BJ (cell line): ENCODE data around the gene SPRYD3. TPM values are rescaled to one million over a fixed set of nuclear protein-coding genes. Genes with fewer than 3 reads are reported as not detected.
A peak's percentile ranks its signal among the peaks of the same experiment; 100 is the strongest.

ENCODE experiments used
- CTCF ChIA-PET: fragments of 350-600 bp; formaldehyde crosslinking; extraction: SDS; loops from one replicate; lab custom pipeline; 2021; ENCODE audit warnings: antibody characterized with exemption, inconsistent platforms; lab: Yijun Ruan, JAX
- POLR2A ChIA-PET: fragments of 300-600 bp; sonication (Branson Sonifier 250); formaldehyde crosslinking; extraction: SDS; loops from one replicate; lab custom pipeline; 2021; ENCODE audit warnings: antibody characterized with exemption; lab: Charles Lee
- DNase-seq: peaks from one replicate; pipeline ENCODE4 v3.0.0-alpha.2; 2011; ENCODE audit warnings: low read depth
- H3K27me3 ChIP-seq: 2 replicates; pipeline ENCODE4 v1.6.0; 2011; ENCODE audit warnings: low read length; ENCODE audit not compliant: control insufficient read depth, insufficient read depth
- H3K36me3 ChIP-seq: 2 replicates; pipeline ENCODE4 v1.5.1; 2011; ENCODE audit warnings: low read length; ENCODE audit not compliant: control insufficient read depth, insufficient read depth
- H3K4me3 ChIP-seq: 2 replicates; pipeline ENCODE4 v1.5.1; 2011; ENCODE audit warnings: low read depth, mild to moderate bottlenecking, control low read depth, low read length
- CTCF ChIP-seq: IDR thresholded peaks from 2 replicates; pipeline ENCODE4 v1.5.1; 2011; ENCODE audit warnings: low read depth, mild to moderate bottlenecking, control low read depth, inconsistent platforms, low read length, moderate library complexity; ENCODE audit not compliant: insufficient read depth
- polyA plus RNA-seq: library from polyadenylated mRNA; depleted of rRNA; stranded (reverse); fragments of >200 nt; gene quantifications from 2 replicates; pipeline ENCODE4 v1.2.3, GENCODE V29; 2011

Gene SPRYD3
- polyA plus RNA-seq, 1 experiment = 48.0 TPM

GRCh38 chr12:53047221-53048032, 31.8 kb downstream of the SPRYD3 start:
- CTCF ChIA-PET = interaction anchor here (0.5 to 16.5 kb wide), 18 partner anchors 10 to 243 kb away, joined by 3 to 285 read pairs (median 3); partner anchors contain the start of genes CSAD, EIF4B, SOAT2 and SPRYD3
- Histone ChIP-seq H3K27me3 (no peaks in the 10 kb centered on the region), H3K36me3 (peaks cover 7% of the 10 kb centered on the region), H3K4me3 (peak overlapping the region; percentile 38)
- DNase-seq = no peak
- POLR2A ChIA-PET = interaction anchor here (0.7 to 3.8 kb wide), 5 partner anchors 24 to 149 kb away, joined by 3 to 17 read pairs (median 8); partner anchors contain the start of genes EIF4B and SPRYD3
- 0 out of 2 replicates have a peak, but pooled peaks have one; percentile 2 for TF ChIP-seq CTCF

GRCh38 chr12:53046655-53047220, 32.5 kb downstream of the SPRYD3 start:
- CTCF ChIA-PET = interaction anchor here (0.7 to 16.5 kb wide), 12 partner anchors 9 to 151 kb away, joined by 3 to 285 read pairs (median 4); partner anchors contain the start of genes CSAD, EIF4B, IGFBP6 and SOAT2
- POLR2A ChIA-PET = interaction anchor here (1.0 to 3.8 kb wide), 4 partner anchors 25 to 41 kb away, joined by 3 to 17 read pairs (median 9); partner anchors contain the start of genes EIF4B and SPRYD3

GRCh38 chr12:53045696-53046045, 33.5 kb downstream of the SPRYD3 start:
- ChIA-PET CTCF (interaction anchor here (3.7 to 16.5 kb wide), 2 partner anchors 8 to 23 kb away, joined by 17 to 285 read pairs; no protein-coding TSS in a partner anchor), POLR2A (no interaction called here)
- DNase-seq = no peak
- no peak for TF ChIP-seq CTCF
- Histone ChIP-seq H3K27me3 (no peaks in the 10 kb centered on the region), H3K36me3 (peaks cover 1% of the 10 kb centered on the region; the same call in 1 of the 2 replicates), H3K4me3 (peak overlapping the region; percentile 52)

More at GRCh38 chr12:53046655-53047220, 32.5 kb downstream of the SPRYD3 start:
- peak; percentile 64 for DNase-seq
- Histone ChIP-seq H3K36me3 (peaks cover 2% of the 10 kb centered on the region), H3K4me3 (peak overlapping the region; percentile 52), H3K27me3 (no peaks in the 10 kb centered on the region)
- no peak for TF ChIP-seq CTCF

GRCh38 chr12:53044896-53045695, 34.1 kb downstream of the SPRYD3 start:
- Histone ChIP-seq H3K36me3 (peaks cover 1% of the 10 kb centered on the region; the same call in 1 of the 2 replicates), H3K27me3 (no peaks in the 10 kb centered on the region), H3K4me3 (no peak overlapping the region)
- no peak for TF ChIP-seq CTCF
- POLR2A ChIA-PET = no interaction called here
- no peak for DNase-seq
- CTCF ChIA-PET = interaction anchor here (0.8 to 16.5 kb wide), 4 partner anchors 9 to 52 kb away, joined by 3 to 285 read pairs (median 10); partner anchors contain the start of gene IGFBP6
